Sigmoid colon (tissue), 4 donors: Measurements from ENCODE around the gene ING5.
A peak's percentile ranks its signal among the peaks of the same experiment; 100 is the strongest.
"Not testable (repeated sequence)": the region's sequence is repeated elsewhere in the genome, so short reads cannot be mapped to it uniquely, and the experiment has no call there.

Experiments used
- CTCF ChIP-seq, 4 experiments: fragments of 450-650 bp in 3 of 4; fragments of 200-600 bp in 1 of 4; IDR thresholded peaks; one replicate each; pipeline ENCODE4 v1.5.1; 2016 to 2019; ENCODE audit warnings: antibody characterized with exemption in 4 of 4, mild to moderate bottlenecking in 3 of 4, moderate library complexity in 2 of 4
- POLR2A ChIP-seq, 2 donors: fragments of 450-650 bp; IDR thresholded peaks; one replicate each; pipeline ENCODE4 v1.6.1; 2016; ENCODE audit warnings: antibody characterized with exemption in 2 of 2, mild to moderate bottlenecking in 2 of 2, moderate library complexity in 2 of 2
- POLR2AphosphoS5 ChIP-seq, 4 donors: sonication (generic); formaldehyde crosslinking; IDR thresholded peaks; one replicate each; pipeline ENCODE4 v1.6.1; 2017; ENCODE audit warnings: antibody characterized with exemption in 4 of 4

GRCh38 chr2:241732513-241733186, 30.8 kb downstream of the ING5 start:
- peak in 2 of 4 experiments; percentile 48 to 51 for TF ChIP-seq CTCF (IDR thresholded peaks at IDR 0.05)
- not testable (repeated sequence) for TF ChIP-seq POLR2A, POLR2AphosphoS5 (IDR thresholded peaks at IDR 0.05)
